Liver (tissue), 9 donors: Measurements from ENCODE around the gene CFHR3. TPM values are rescaled to one million over a fixed set of nuclear protein-coding genes. Genes with fewer than 3 reads are reported as not detected.
"Not testable (repeated sequence)": the region's sequence is repeated elsewhere in the genome, so short reads cannot be mapped to it uniquely, and the experiment has no call there.

ENCODE experiments used
- DNase-seq: peaks from one replicate; pipeline ENCODE4 v3.0.0-alpha.2; 2017; ENCODE audit warnings: low spot score
- H3K27ac ChIP-seq, 2 donors: one replicate each; pipeline ENCODE4 v1.7.0; 2013; ENCODE audit warnings: inconsistent platforms in 2 of 2, low read length in 2 of 2, control low read depth in 1 of 2, low read depth in 1 of 2, mild to moderate bottlenecking in 1 of 2
- H3K27me3 ChIP-seq, 4 donors: one replicate each; pipeline versions ENCODE4 v1.6.1 to v1.7.0; 2013; ENCODE audit warnings: low read length in 3 of 4, inconsistent platforms in 1 of 4, mild to moderate bottlenecking in 1 of 4, moderate library complexity in 1 of 4; ENCODE audit not compliant: control insufficient read depth in 4 of 4, insufficient read depth in 4 of 4
- H3K36me3 ChIP-seq, 4 donors: one replicate each; pipeline versions ENCODE4 v1.6.1 to v1.7.0; 2013; ENCODE audit warnings: low read length in 3 of 4, mild to moderate bottlenecking in 3 of 4, low read depth in 1 of 4, moderate library complexity in 1 of 4; ENCODE audit not compliant: control insufficient read depth in 4 of 4, insufficient read depth in 3 of 4
- H3K4me1 ChIP-seq, 4 donors: one replicate each; pipeline versions ENCODE4 v1.6.1 to v1.7.0; 2013; ENCODE audit warnings: low read length in 3 of 4, mild to moderate bottlenecking in 3 of 4, moderate library complexity in 1 of 4; ENCODE audit not compliant: control insufficient read depth in 4 of 4, insufficient read depth in 4 of 4
- H3K4me3 ChIP-seq, 3 donors: one replicate each; pipeline versions ENCODE4 v1.6.1 to v1.7.0; 2013; ENCODE audit warnings: low read length in 3 of 3, control low read depth in 1 of 3, low read depth in 1 of 3, mild to moderate bottlenecking in 1 of 3
- H3K9ac ChIP-seq, 2 donors: one replicate each; pipeline ENCODE4 v1.7.0; 2013; ENCODE audit warnings: low read length in 2 of 2, mild to moderate bottlenecking in 2 of 2, moderate library complexity in 2 of 2, control low read depth in 1 of 2, low read depth in 1 of 2
- H3K9me3 ChIP-seq, 4 donors: one replicate each; pipeline versions ENCODE4 v1.6.1 to v1.7.0; 2013; ENCODE audit warnings: low read length in 3 of 4; ENCODE audit not compliant: control insufficient read depth in 4 of 4
- EGR1 ChIP-seq, 2 donors: IDR thresholded peaks; 2 replicates each; pipeline ENCODE4 v1.6.1; 2016 to 2018; ENCODE audit warnings: antibody characterized with exemption in 2 of 2, low read depth in 2 of 2
- FOXA1 ChIP-seq: IDR thresholded peaks from 2 replicates; pipeline ENCODE4 v1.6.1; 2016; ENCODE audit warnings: antibody characterized with exemption
- FOXA2 ChIP-seq: IDR thresholded peaks from 2 replicates; pipeline ENCODE4 v1.6.1; 2016; ENCODE audit warnings: antibody characterized with exemption
- GABPA ChIP-seq, 2 donors: IDR thresholded peaks in 1 of 2; conservative IDR thresholded peaks in 1 of 2; 2 replicates each; pipeline ENCODE4 v1.6.1; 2016; ENCODE audit warnings: antibody characterized with exemption in 2 of 2, mild to moderate bottlenecking in 1 of 2, moderate library complexity in 1 of 2
- HNF4A ChIP-seq, 2 donors: conservative IDR thresholded peaks; 2 replicates each; pipeline ENCODE4 v1.6.1; 2016; ENCODE audit warnings: antibody characterized with exemption in 2 of 2, mild to moderate bottlenecking in 2 of 2
- HNF4G ChIP-seq: IDR thresholded peaks from 2 replicates; pipeline ENCODE4 v1.6.1; 2016; ENCODE audit warnings: antibody characterized with exemption
- JUND ChIP-seq, 2 donors: IDR thresholded peaks; 2 replicates each; pipeline ENCODE4 v1.6.1; 2016; ENCODE audit warnings: antibody characterized with exemption in 2 of 2
- NR2F2 ChIP-seq: IDR thresholded peaks from 2 replicates; pipeline ENCODE4 v1.6.1; 2016; ENCODE audit warnings: antibody characterized with exemption
- RAD21 ChIP-seq, 2 donors: IDR thresholded peaks; 2 replicates each; pipeline ENCODE4 v1.6.1; 2016; ENCODE audit warnings: antibody characterized with exemption in 2 of 2, mild to moderate bottlenecking in 2 of 2
- RXRA ChIP-seq, 2 donors: IDR thresholded peaks; 2 replicates each; pipeline ENCODE4 v1.6.1; 2017 to 2018; ENCODE audit warnings: antibody characterized with exemption in 2 of 2, mild to moderate bottlenecking in 1 of 2
- SP1 ChIP-seq: IDR thresholded peaks from 2 replicates; pipeline ENCODE4 v1.6.1; 2018; ENCODE audit warnings: antibody characterized with exemption, mild to moderate bottlenecking
- TAF1 ChIP-seq: conservative IDR thresholded peaks from 2 replicates; pipeline ENCODE4 v1.6.1; 2016; ENCODE audit warnings: antibody characterized with exemption, mild to moderate bottlenecking
- YY1 ChIP-seq: IDR thresholded peaks from 2 replicates; pipeline ENCODE4 v1.6.1; 2016; ENCODE audit warnings: antibody characterized with exemption, mild to moderate bottlenecking
- WGBS: extraction: QIAGEN DNeasy Blood & Tissue Kit; methylation state at CpG from one replicate; pipeline ENCODE4 v1.1.7; 2013; 5-methylcytosine and 5-hydroxymethylcytosine counted together
- polyA plus RNA-seq, 2 donors: library from polyadenylated mRNA; stranded (reverse) in 1 of 2; unstranded in 1 of 2; fragments of 200-250 nt in 1 of 2; fragments of >200 nt in 1 of 2; fragmentation: Nextera tagmentation in 1 of 2; extraction: Ambion mirVana in 1 of 2; gene quantifications; one replicate each; pipeline versions ENCODE4 v1.2.1 to v1.2.3, GENCODE V29; 2013 to 2015
- total RNA-seq, 2 donors: library from RNA; depleted of rRNA; stranded (reverse); fragments of >200 nt; gene quantifications; one replicate each; pipeline ENCODE4 v1.2.3, GENCODE V29; 2014
- TF ChIP-seq, protein P1 (sequence below): fragments of 150-350 bp; IDR thresholded peaks from 2 replicates; pipeline ENCODE4 v1.5.1; 2017; ENCODE audit warnings: improper control_type of control experiment, low read depth, low read length; ENCODE audit not compliant: missing input control
- TF ChIP-seq, protein P2 (sequence below): IDR thresholded peaks from 2 replicates; pipeline ENCODE4 v1.6.1; 2016; ENCODE audit warnings: antibody characterized with exemption
- TF ChIP-seq, protein P3 (sequence below): IDR thresholded peaks from 2 replicates; pipeline ENCODE4 v1.6.1; 2016; ENCODE audit warnings: antibody characterized with exemption, mild to moderate bottlenecking
- TF ChIP-seq, protein P4 (sequence below): IDR thresholded peaks from 2 replicates; pipeline ENCODE4 v1.6.1; 2016; ENCODE audit warnings: antibody characterized with exemption
- TF ChIP-seq, protein P5 (sequence below): IDR thresholded peaks from 2 replicates; pipeline ENCODE4 v1.6.1; 2016; ENCODE audit warnings: antibody characterized with exemption
- donor health status: healthy.
- donor health status: healthy.
- donor health status: healthy.
- donor health status: healthy.
- donor health status: healthy.

CFHR3 gene
- total and polyA plus RNA-seq, 4 donors: 64.2 to 393 (median 155) TPM

DNA sequence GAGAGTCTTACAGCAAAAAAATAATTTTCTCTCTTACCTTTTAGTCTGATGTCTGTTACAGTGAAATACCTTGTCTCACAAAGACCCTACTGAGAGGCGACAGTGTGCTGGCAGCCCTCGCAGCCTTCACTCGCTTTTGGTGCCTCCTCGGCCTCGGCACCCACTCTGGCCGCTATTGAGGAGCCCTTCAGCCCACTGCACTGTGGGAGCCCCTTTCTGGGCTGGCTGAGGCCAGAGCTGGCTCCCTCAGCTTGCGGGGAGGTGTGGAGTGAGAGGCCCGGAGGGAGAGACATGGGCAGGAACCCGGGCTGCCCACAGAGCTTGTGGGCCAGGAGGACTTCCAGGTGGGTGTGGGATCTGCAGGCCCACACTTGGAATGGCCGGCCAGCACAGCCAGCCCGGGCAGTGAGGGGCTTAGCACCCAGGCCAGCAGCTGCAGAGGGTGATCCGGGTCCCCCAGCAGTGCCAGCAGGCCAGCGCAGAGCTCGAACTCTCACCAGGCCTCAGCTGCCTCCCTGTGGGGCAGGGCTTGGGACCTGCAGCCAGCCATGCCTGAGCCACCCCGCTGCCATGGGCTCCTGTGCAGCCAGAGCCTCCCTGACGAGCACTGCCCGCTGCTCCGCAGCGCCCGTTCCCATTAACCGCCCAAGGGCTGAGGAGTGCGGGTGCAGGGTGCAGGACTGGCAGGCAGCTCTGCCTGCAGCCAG is 34.0 kb downstream of the CFHR3 start:
- 95% methylated on average over 22 of the region's 22 CpGs for WGBS
- no peak for DNase-seq
- TF ChIP-seq FOXA1: no peak
- TF ChIP-seq TAF1: no peak
- TF ChIP-seq HNF4A (conservative IDR thresholded peaks at IDR 0.05): no peak
- TF ChIP-seq, protein P1, sequence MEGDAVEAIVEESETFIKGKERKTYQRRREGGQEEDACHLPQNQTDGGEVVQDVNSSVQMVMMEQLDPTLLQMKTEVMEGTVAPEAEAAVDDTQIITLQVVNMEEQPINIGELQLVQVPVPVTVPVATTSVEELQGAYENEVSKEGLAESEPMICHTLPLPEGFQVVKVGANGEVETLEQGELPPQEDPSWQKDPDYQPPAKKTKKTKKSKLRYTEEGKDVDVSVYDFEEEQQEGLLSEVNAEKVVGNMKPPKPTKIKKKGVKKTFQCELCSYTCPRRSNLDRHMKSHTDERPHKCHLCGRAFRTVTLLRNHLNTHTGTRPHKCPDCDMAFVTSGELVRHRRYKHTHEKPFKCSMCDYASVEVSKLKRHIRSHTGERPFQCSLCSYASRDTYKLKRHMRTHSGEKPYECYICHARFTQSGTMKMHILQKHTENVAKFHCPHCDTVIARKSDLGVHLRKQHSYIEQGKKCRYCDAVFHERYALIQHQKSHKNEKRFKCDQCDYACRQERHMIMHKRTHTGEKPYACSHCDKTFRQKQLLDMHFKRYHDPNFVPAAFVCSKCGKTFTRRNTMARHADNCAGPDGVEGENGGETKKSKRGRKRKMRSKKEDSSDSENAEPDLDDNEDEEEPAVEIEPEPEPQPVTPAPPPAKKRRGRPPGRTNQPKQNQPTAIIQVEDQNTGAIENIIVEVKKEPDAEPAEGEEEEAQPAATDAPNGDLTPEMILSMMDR: no peak
- TF ChIP-seq YY1: no peak
- no peak for TF ChIP-seq RAD21 (IDR thresholded peaks at IDR 0.05)
- TF ChIP-seq, protein P2, sequence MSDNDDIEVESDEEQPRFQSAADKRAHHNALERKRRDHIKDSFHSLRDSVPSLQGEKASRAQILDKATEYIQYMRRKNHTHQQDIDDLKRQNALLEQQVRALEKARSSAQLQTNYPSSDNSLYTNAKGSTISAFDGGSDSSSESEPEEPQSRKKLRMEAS: no peak
- TF ChIP-seq, protein P3, sequence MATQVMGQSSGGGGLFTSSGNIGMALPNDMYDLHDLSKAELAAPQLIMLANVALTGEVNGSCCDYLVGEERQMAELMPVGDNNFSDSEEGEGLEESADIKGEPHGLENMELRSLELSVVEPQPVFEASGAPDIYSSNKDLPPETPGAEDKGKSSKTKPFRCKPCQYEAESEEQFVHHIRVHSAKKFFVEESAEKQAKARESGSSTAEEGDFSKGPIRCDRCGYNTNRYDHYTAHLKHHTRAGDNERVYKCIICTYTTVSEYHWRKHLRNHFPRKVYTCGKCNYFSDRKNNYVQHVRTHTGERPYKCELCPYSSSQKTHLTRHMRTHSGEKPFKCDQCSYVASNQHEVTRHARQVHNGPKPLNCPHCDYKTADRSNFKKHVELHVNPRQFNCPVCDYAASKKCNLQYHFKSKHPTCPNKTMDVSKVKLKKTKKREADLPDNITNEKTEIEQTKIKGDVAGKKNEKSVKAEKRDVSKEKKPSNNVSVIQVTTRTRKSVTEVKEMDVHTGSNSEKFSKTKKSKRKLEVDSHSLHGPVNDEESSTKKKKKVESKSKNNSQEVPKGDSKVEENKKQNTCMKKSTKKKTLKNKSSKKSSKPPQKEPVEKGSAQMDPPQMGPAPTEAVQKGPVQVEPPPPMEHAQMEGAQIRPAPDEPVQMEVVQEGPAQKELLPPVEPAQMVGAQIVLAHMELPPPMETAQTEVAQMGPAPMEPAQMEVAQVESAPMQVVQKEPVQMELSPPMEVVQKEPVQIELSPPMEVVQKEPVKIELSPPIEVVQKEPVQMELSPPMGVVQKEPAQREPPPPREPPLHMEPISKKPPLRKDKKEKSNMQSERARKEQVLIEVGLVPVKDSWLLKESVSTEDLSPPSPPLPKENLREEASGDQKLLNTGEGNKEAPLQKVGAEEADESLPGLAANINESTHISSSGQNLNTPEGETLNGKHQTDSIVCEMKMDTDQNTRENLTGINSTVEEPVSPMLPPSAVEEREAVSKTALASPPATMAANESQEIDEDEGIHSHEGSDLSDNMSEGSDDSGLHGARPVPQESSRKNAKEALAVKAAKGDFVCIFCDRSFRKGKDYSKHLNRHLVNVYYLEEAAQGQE: no peak
- TF ChIP-seq FOXA2: no peak
- TF ChIP-seq SP1: no peak
- no peak for TF ChIP-seq JUND (IDR thresholded peaks at IDR 0.05)
- no peak for TF ChIP-seq RXRA (IDR thresholded peaks at IDR 0.05)
- no peak for TF ChIP-seq HNF4G
- TF ChIP-seq, protein P4, sequence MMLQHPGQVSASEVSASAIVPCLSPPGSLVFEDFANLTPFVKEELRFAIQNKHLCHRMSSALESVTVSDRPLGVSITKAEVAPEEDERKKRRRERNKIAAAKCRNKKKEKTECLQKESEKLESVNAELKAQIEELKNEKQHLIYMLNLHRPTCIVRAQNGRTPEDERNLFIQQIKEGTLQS: no peak
- TF ChIP-seq, protein P5, sequence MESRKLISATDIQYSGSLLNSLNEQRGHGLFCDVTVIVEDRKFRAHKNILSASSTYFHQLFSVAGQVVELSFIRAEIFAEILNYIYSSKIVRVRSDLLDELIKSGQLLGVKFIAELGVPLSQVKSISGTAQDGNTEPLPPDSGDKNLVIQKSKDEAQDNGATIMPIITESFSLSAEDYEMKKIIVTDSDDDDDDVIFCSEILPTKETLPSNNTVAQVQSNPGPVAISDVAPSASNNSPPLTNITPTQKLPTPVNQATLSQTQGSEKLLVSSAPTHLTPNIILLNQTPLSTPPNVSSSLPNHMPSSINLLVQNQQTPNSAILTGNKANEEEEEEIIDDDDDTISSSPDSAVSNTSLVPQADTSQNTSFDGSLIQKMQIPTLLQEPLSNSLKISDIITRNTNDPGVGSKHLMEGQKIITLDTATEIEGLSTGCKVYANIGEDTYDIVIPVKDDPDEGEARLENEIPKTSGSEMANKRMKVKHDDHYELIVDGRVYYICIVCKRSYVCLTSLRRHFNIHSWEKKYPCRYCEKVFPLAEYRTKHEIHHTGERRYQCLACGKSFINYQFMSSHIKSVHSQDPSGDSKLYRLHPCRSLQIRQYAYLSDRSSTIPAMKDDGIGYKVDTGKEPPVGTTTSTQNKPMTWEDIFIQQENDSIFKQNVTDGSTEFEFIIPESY: no peak
- no peak for TF ChIP-seq GABPA (IDR thresholded peaks at IDR 0.05 in 1 of 2, conservative IDR thresholded peaks at IDR 0.05 in 1 of 2)
- no peak for TF ChIP-seq NR2F2
- TF ChIP-seq EGR1 (IDR thresholded peaks at IDR 0.05; ENCODE audit: low read depth in 2 of 2): no peak

DNA sequence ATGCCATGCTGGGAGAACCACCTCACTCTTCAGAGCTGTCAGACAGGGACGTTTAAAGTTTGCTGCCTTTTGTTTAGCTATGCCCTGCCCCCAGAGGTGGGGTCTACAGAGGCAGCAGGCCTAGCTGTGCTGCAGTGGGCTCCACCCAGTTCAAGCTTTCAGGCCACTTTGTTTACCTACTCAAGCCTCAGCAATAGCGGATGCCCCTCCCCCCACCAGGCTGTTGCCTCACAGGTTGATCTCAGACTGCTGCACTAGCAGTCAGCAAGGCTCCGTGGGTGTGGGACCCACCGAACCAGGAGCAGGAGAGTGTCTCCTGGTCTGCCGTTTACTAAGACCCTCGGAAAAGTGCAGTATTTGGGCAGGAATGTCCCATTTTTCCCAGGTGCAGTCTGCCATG is 42.8 kb downstream of the CFHR3 start:
- H3K9ac ChIP-seq, H3K27me3 ChIP-seq, H3K4me1 ChIP-seq, H3K9me3 ChIP-seq, H3K4me3 ChIP-seq, H3K36me3 ChIP-seq: not testable (repeated sequence)
- H3K27ac ChIP-seq: peak overlapping the region in 1 of 2 donors; percentile 20
- peak; percentile 45 for DNase-seq
- WGBS: 41% methylated on average over 6 of the region's 6 CpGs

More for the DNA sequence above, 34.0 kb downstream of the CFHR3 start:
- Histone ChIP-seq H3K36me3 (no peaks in the 10 kb centered on the region), H3K27me3 (no peaks in the 10 kb centered on the region), H3K4me3 (no peak overlapping the region), H3K9ac (no peak overlapping the region), H3K9me3 (no peaks in the 10 kb centered on the region), H3K27ac (no peak overlapping the region), H3K4me1 (no peaks in the 10 kb centered on the region)

DNA sequence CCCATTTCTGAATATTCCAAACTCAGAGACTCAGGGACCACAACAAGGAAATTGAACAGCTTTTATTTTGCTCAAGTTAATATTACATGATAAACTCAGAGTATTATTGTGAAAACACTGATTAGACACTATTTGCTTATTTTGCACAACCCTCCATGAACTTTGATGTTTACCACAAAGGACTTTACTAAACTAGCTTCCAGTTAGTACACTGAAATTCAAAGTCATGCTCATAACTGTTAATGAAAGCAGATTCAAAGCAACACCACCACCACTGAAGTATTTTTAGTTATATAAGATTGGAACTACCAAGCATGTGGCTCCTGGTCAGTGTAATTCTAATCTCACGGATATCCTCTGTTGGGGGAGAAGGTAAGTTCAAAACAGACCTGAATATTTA is 44.9 kb downstream of the CFHR3 start, which contains the start of gene CFHR1:
Gene CFHR1, plus strand, starts transcription at position 201 of the 400 bp plus-strand sequence. Its CDS starts 114 bp downstream, at position 315.
- not testable (repeated sequence) for H3K9me3 ChIP-seq, DNase-seq, H3K27me3 ChIP-seq, H3K4me1 ChIP-seq, H3K9ac ChIP-seq, H3K36me3 ChIP-seq, H3K4me3 ChIP-seq
- no CpG with 5 or more reads among the region's 1 CpG for WGBS
- peak within 1 kb of the TSS in 1 of 2 donors; percentile 12 for H3K27ac ChIP-seq
